Caco-2 (cell line): ENCODE results near the gene SOBP. TPM values are rescaled to one million over a fixed set of nuclear protein-coding genes. Genes with fewer than 3 reads are reported as not detected.

Experiments
- BruUV-seq: library from RNA; stranded (reverse); fragments of 400-500 nt; replicated peaks from 2 replicates; lab custom pipeline; 2021; lab: Mats Ljungman, UMichigan
- CTCF ChIA-PET: fragments of 300-600 bp; sonication (Branson Sonifier 250); formaldehyde crosslinking; loops from one replicate; lab custom pipeline; 2022; ENCODE audit warnings: antibody characterized with exemption; lab: Charles Lee
- POLR2A ChIA-PET: fragments of 300-600 bp; sonication (Branson Sonifier 250); formaldehyde crosslinking; loops from one replicate; lab custom pipeline; 2022; ENCODE audit warnings: antibody characterized with exemption; lab: Charles Lee
- DNase-seq, 2 experiments: peaks; one replicate each; pipeline versions ENCODE4 v3.0.0 to v3.0.0-alpha.2; 2020 to 2022
- H3K27me3 ChIP-seq: replicated peaks from 2 replicates; pipeline ENCODE4 v1.6.0; 2011; ENCODE audit warnings: low read length; ENCODE audit not compliant: control insufficient read depth, insufficient read depth
- H3K36me3 ChIP-seq: 2 replicates; pipeline ENCODE4 v1.5.1; 2011; ENCODE audit warnings: low read length; ENCODE audit not compliant: control insufficient read depth, insufficient read depth
- H3K4me1 ChIP-seq: fragments of 250-450 bp; sonication (Bioruptor Pico); 2 replicates; pipeline ENCODE4 v1.5.1; 2020; ENCODE audit warnings: mild to moderate bottlenecking
- H3K4me3 ChIP-seq: 2 replicates; pipeline ENCODE4 v1.5.1; 2011; ENCODE audit warnings: low read depth, mild to moderate bottlenecking, control low read depth, low read length
- H3K9me3 ChIP-seq: fragments of 250-450 bp; sonication (Bioruptor Pico); 2 replicates; pipeline ENCODE4 v1.5.1; 2020; ENCODE audit warnings: mild to moderate bottlenecking, moderate library complexity
- H3K27ac Mint-ChIP-seq: one replicate; pipeline ENCODE4 v1.8.0; 2022; ENCODE audit warnings: mixed read lengths; ENCODE audit not compliant: unreplicated experiment
- H3K27me3 Mint-ChIP-seq: one replicate; pipeline ENCODE4 v1.8.0; 2022; ENCODE audit warnings: mixed read lengths; ENCODE audit not compliant: insufficient read depth, unreplicated experiment
- H3K36me3 Mint-ChIP-seq: one replicate; pipeline ENCODE4 v1.8.0; 2022; ENCODE audit warnings: mild to moderate bottlenecking, mixed read lengths; ENCODE audit not compliant: insufficient read depth, unreplicated experiment
- H3K4me1 Mint-ChIP-seq: one replicate; pipeline ENCODE4 v1.8.0; 2022; ENCODE audit warnings: low read depth, mixed read lengths; ENCODE audit not compliant: unreplicated experiment
- H3K4me3 Mint-ChIP-seq: one replicate; pipeline ENCODE4 v1.8.0; 2022; ENCODE audit warnings: mild to moderate bottlenecking, moderate library complexity, mixed read lengths; ENCODE audit not compliant: unreplicated experiment
- H3K9me3 Mint-ChIP-seq: one replicate; pipeline ENCODE4 v1.8.0; 2022; ENCODE audit warnings: mixed read lengths; ENCODE audit not compliant: unreplicated experiment
- CTCF ChIP-seq, 2 experiments: fragments of 200-600 bp in 1 of 2; IDR thresholded peaks; 1 replicate in 1 of 2; 2 replicates in 1 of 2; pipeline versions ENCODE4 v1.5.1 to v1.8.0; 2011 to 2022; ENCODE audit warnings: antibody characterized with exemption in 1 of 2, control low read depth in 1 of 2, inconsistent platforms in 1 of 2, low read depth in 1 of 2, low read length in 1 of 2, mild to moderate bottlenecking in 1 of 2, moderate library complexity in 1 of 2; ENCODE audit not compliant: insufficient read depth in 1 of 2, severe bottlenecking in 1 of 2, unreplicated experiment in 1 of 2
- intact Hi-C: fragments of 100-400 bp; cut with micrococcal nuclease; formaldehyde crosslinking; loops from one replicate; pipeline ENCODE4 v1.10.0; 2022; ENCODE audit not compliant: unreplicated experiment
- total RNA-seq: library from RNA; stranded (reverse); gene quantifications from 2 replicates; pipeline ENCODE4 v1.2.3, GENCODE V29; 2022

SOBP gene
- total RNA-seq, 1 experiment from 2014 or later: not detected

GRCh38 chr6:107602321-107603005 is 112.5 kb downstream of the SOBP start:
- no peak for DNase-seq
- no peaks in the 10 kb centered on the region for H3K36me3 Mint-ChIP-seq

GRCh38 chr6:107603006-107603370 is 113.1 kb downstream of the SOBP start:
- no peak overlapping the region for H3K27ac Mint-ChIP-seq
- H3K27me3 Mint-ChIP-seq: peaks cover 2% of the 10 kb centered on the region
- peaks cover 15% of the 10 kb centered on the region for H3K4me1 Mint-ChIP-seq
- Histone ChIP-seq H3K4me3 (no peak overlapping the region), H3K9me3 (no peaks in the 10 kb centered on the region), H3K27me3 (no peaks in the 10 kb centered on the region), H3K36me3 (no peaks in the 10 kb centered on the region), H3K4me1 (peaks cover 26% of the 10 kb centered on the region)
- no peaks in the 10 kb centered on the region for H3K36me3 Mint-ChIP-seq
- H3K9me3 Mint-ChIP-seq: no peaks in the 10 kb centered on the region
- BruUV-seq: no TSS peak
- ChIA-PET POLR2A (no interaction called here), CTCF (no interaction called here)
- H3K4me3 Mint-ChIP-seq: no peak overlapping the region
- intact Hi-C loops: no loop called here
- TF ChIP-seq CTCF (IDR thresholded peaks at IDR 0.05; ENCODE audit: insufficient read depth in 1 of 2, low read depth in 1 of 2, low read length in 1 of 2, severe bottlenecking in 1 of 2, unreplicated experiment in 1 of 2): no peak
- no peak for DNase-seq

More at GRCh38 chr6:107602321-107603005, 112.5 kb downstream of the SOBP start:
- H3K27ac Mint-ChIP-seq: no peak overlapping the region
- no peaks in the 10 kb centered on the region for H3K27me3 ChIP-seq
- no TSS peak for BruUV-seq
- H3K9me3 Mint-ChIP-seq: no peaks in the 10 kb centered on the region
- peaks cover 15% of the 10 kb centered on the region for H3K4me1 Mint-ChIP-seq
- intact Hi-C loops: no loop called here
- no peak overlapping the region for H3K4me3 Mint-ChIP-seq
- H3K4me1 ChIP-seq: peaks cover 26% of the 10 kb centered on the region
- no peak for TF ChIP-seq CTCF (IDR thresholded peaks at IDR 0.05; ENCODE audit: insufficient read depth in 1 of 2, low read depth in 1 of 2, low read length in 1 of 2, severe bottlenecking in 1 of 2, unreplicated experiment in 1 of 2)
- ChIA-PET CTCF (no interaction called here), POLR2A (no interaction called here)
- no peak overlapping the region for H3K4me3 ChIP-seq
- no peaks in the 10 kb centered on the region for H3K36me3 ChIP-seq
- H3K27me3 Mint-ChIP-seq: peaks cover 2% of the 10 kb centered on the region
- no peaks in the 10 kb centered on the region for H3K9me3 ChIP-seq

- ChIA-PET CTCF (no interaction called here), POLR2A (no interaction called here)
- DNase-seq: no peak
- no peak overlapping the region for H3K4me3 ChIP-seq
- no peaks in the 10 kb centered on the region for H3K36me3 ChIP-seq
- Mint-ChIP-seq H3K9me3 (no peaks in the 10 kb centered on the region), H3K36me3 (no peaks in the 10 kb centered on the region), H3K27ac (no peak overlapping the region), H3K4me1 (peaks cover 15% of the 10 kb centered on the region), H3K27me3 (no peaks in the 10 kb centered on the region), H3K4me3 (no peak overlapping the region)
- no peak for TF ChIP-seq CTCF (IDR thresholded peaks at IDR 0.05; ENCODE audit: insufficient read depth in 1 of 2, low read depth in 1 of 2, low read length in 1 of 2, severe bottlenecking in 1 of 2, unreplicated experiment in 1 of 2)
- intact Hi-C loops: no loop called here
- peaks cover 26% of the 10 kb centered on the region for H3K4me1 ChIP-seq
- BruUV-seq: no TSS peak
- no peaks in the 10 kb centered on the region for H3K27me3 ChIP-seq
- H3K9me3 ChIP-seq: no peaks in the 10 kb centered on the region
Measured at GRCh38 chr6:107604549-107604948, 114.6 kb downstream of the SOBP start.
